KG1 (cell line): Measurements from ENCODE around the gene GATC.
"Not testable (repeated sequence)": the region's sequence is repeated elsewhere in the genome, so short reads cannot be mapped to it uniquely, and the experiment has no call there.

Source experiments
- DNase-seq: peaks from one replicate; lab custom pipeline; 2025; lab: John Stamatoyannopoulos, UW

The GATC gene

GRCh38 chr12:120437735-120438494, 8.3 kb upstream of the GATC start, which contains the start of gene COX6A1:
COX6A1 (plus strand) TSS chr12:120438113; CDS start chr12:120438127, 14 bp downstream.
- DNase-seq: peak; percentile 98

DNA sequence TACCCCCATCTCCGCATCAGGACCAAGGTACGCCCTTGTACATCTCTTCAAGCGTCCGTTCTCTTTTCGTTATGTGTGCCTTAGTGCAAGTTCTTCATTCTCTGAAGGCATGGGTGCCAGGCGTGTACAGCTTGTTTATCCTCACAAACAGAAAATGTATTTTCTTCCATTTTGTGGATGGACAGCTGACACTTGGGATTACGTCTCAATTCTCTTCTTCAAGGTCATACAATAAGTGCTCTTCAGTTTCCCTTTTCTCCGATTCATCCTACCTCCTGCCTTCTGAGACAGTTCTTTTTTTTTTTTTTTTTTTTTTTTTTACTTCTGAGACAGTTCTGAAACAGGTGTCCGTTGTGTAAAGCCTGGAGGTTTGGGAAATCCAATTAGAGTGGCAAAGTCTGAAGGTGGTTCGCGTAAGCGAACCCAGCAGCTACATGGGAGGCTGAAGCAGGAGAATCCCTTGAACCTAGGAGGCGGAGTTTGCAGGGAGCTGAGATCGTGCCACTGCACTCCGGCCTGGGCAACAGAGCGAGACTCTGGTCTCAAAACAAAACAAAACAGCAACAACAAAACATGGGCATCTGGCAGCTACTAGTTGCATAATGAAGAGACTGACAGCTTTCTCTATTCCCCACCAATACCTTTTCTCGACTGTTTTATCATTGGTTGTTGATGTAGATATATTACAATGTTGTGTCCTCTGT, 7.6 kb upstream of the GATC start:
- no peak for DNase-seq

- peak; percentile 24 for DNase-seq
Observed at GRCh38 chr12:120439646-120440247, 6.5 kb upstream of the GATC start.

GRCh38 chr12:120444676-120445075, 1.6 kb upstream of the GATC start:
- no peak for DNase-seq

DNA sequence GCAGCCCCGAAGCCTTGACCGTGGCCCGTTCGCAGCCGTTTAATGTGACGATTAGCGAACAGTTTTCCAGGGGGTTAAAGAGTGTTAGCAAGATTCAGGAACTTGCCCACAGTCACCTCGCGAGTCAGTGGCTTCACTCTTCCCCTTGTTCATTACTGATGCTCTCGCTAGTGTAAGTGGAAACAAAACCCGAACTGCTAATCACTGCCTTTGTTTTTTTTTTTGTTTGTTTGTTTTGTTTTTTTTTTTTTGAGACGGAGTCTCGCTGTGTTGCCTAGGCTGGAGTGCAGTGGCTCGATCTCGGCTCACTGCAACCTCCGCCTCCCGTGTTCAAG, 567 bp downstream of the GATC start:
- not testable (repeated sequence) for DNase-seq

DNA sequence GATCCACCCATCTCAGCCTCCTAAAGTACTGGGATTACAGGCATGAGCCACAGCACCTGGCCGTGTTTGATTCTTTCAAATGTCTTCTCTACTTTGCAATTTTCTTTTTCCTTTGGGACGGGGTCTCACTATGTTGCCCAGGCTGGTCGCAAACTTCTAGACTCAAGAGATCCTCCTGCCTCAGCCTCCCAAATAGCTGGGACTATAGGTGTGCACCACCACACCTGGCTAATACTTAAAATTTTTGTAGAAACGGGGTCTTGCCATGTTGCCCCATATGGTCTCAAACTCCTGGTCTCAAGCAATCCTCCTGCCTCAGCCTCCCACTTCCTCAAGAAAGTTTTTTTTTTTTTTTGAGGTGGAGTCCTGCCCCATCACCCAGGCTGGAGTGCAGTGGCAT, 1.7 kb downstream of the GATC start:
- no peak for DNase-seq

DNA sequence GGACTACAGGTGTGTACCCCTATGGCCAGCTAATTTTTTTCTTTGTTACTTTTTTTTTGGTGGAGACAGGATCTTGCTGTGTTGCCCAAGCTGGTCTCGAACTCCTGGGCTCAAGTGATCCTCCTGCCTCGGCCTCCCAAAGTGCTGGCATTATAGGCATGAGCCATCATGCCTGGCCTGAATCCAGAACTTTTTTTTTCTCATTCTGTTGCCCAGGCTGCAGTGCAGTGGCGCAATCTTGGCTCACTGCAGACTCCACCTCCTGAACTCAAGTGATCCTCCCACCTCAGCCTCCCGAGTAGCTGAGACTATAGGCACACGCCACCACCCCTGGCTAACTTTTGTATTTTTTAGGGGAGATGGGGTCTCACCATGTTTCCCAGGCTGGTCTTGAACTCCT, 6.3 kb downstream of the GATC start:
- not testable (repeated sequence) for DNase-seq

DNA sequence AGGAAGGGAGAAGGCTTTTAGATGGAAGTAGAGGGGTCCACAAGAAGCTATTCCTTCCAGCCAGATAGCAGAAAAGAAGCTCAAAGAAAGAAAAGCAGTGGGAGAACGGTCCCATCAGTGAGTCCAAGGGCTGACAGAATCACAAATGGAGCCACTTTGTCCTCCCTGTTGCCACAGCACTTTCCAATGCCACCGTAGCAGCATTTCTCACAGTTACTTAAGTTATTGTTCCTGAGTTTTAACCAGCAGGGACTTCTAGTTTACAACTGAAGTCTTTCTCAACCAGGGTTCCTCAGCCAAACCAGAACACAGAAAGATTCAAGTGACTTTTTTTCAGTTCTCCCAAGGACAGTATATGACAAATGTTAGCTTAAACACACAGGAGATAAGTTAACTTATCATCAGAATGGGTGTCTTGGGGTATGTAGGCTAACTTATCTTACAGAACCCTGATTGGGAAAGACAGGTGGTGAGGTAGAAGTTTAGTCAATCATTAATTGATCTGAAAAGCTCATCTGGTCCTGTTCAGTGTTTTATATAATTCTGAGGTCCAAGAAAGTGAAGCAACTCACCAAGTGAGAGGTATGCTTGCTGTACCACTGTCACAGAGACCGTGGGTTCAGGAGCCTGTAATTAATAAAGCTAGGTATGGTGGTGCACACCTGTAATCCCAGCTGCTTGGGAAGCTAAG, 7.0 kb downstream of the GATC start:
- DNase-seq: no peak

DNA sequence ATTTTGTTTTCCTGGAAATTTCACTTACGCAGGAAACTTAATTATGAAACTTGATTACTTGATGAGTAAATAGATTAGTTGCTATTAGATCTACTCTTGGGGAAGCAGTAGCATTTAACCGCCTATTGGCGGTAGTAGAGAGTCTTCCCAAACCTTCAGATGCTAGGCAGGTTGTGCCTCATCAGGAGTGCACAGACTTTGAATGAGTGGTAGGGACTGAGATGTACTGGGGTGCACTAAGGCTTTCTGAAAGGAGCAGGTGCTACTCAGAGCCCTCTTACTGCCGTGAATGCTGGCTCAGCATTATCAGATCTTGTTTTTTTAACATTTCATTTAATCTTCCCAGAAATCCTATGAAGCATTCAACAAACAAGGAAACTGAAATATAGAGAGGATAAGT, 7.7 kb downstream of the GATC start:
- no peak for DNase-seq

DNA sequence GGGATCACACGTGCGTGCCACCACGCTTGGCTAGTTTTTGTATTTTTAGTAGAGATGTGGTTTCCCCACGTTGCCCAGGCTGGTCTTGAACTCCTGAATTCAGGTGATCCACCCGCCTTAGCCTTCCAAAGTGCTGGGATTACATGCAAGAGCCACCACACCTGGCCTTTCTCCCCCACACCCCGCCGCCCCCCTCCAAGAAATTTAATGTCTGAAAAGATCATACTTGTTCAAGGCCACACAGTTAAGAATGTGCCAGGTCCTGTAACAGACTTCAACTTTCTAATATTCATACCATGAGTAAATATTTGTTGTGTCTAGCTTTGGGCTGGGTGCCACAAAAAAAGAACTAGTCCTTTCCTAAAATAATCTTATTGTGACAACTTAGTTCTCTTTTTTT, 9.1 kb downstream of the GATC start:
- no peak for DNase-seq

DNA sequence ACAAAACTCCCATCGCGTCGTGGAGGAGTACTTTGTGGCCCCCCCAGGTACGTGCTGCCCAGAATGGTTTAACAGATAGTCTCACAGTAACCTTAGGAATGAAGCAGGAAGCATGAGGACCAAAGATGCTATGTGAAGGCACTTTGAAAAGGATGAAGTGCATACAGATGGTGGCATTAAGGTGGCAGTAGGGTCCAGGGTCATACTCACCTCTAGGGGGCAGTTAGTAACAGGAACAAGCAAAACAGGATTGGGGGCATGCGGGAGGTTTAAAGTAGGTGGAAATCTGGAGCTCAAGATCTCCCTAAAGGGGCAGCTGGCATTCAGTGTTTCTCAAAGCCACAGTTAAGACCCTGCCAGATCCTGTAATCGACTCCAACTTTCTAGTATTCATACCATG, 10.9 kb downstream of the GATC start:
- DNase-seq: no peak

- no peak for DNase-seq
Observed at GRCh38 chr12:120460157-120460556, 13.9 kb downstream of the GATC start.

- DNase-seq: no peak
Observed at GRCh38 chr12:120462099-120462640, 15.9 kb downstream of the GATC start.

GRCh38 chr12:120463712-120464111, 17.5 kb downstream of the GATC start:
- no peak for DNase-seq

DNA sequence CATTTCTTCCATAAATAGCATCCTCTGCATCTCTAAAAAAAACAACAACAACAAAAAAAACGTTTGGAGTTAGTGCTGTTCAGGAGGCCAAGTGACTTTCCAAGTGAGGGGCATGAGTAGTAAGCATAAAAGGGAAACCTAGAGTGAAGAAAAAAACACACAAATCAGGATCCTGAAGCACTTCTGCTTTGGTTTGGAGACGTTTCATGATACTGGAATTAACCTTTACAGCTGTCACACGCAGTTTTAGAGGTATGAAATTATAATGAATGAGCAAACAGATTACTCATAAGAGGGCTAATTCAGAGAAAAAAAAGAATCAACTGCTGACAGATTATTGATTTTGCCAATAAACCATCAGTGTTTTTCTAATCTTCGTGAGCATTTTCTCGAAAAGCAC, 19.5 kb downstream of the GATC start:
- DNase-seq: no peak

DNA sequence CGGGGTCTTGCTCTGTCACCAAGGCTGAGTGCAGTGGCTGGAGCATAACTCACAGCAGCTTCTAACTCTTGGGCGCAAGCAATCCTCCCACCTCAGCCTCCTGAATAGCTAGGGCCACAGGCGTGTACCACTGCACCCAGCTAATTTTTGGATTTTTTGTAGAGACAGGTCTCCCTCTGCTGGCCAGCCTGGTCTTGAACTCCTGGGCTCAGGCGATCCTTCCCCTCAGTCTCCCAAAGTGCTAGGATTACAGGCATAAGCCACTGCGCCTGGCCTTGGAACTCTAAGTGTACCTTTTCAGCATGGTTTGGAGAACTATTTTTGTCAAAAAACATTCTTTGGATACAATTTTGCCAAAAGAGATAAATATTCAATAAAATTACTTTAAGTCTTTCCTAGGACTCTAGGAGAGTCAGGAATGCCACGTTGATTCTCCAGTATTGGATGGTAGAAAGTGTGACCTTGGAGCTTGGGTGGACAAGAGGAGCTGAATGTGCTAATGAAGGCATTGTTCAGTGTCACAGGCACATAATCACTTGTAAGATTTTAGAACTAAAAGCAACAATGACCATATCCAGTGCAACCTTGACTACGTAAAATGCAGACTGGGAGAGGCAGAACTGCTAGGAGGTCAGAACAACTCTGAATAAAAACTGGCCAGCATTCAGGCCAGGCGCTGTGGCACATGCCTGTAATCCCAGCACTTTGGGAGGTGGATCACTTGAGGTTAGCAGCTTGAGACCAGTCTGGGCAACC, 20.5 kb downstream of the GATC start:
- DNase-seq: no peak

DNA sequence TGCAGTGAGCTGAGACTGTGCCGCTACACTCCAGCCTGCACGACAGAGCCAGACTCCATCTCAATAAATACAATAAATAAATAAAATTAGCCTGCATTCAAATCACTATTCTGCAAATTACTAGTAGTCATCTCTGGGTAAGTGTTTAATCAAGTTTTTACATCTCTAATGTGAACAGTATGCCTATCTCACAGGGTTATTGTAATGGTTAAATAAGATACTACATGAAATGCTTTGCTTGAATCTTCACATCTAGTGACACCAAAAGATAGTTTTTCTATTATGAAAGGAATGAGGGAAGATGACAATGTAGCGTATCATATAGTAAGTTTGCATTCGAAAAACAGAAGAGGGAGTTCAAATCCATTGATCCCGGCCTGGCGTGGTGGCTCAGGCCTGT, 21.2 kb downstream of the GATC start:
- no peak for DNase-seq

GRCh38 chr12:120468325-120468820, 22.1 kb downstream of the GATC start:
- no peak for DNase-seq

GRCh38 chr12:120468821-120469449, 22.7 kb downstream of the GATC start:
- no peak for DNase-seq

- peak; percentile 97 for DNase-seq
Observed at GRCh38 chr12:120469450-120470149, 23.4 kb downstream of the GATC start, which contains the start of gene SRSF9. SRSF9 (minus strand) TSS chr12:120469748; CDS start chr12:120469609, 139 bp downstream.
